PC-3 (cell line): Measurements from ENCODE around the gene ATP5PD. TPM values are rescaled to one million over a fixed set of nuclear protein-coding genes. Genes with fewer than 3 reads are reported as not detected.

Experiments
- ATAC-seq: fragments of 200-7000 bp; cut with Tn5 transposase; 2 replicates; pipeline ENCODE4 v1.9.1; 2020; ENCODE audit warnings: mild to moderate bottlenecking, moderate library complexity
- BruUV-seq: library from RNA; stranded (reverse); fragments of 400-500 nt; replicated peaks from 2 replicates; lab custom pipeline; 2021; lab: Mats Ljungman, UMichigan
- CTCF ChIA-PET: fragments of 300-600 bp; sonication (Branson Sonifier 250); formaldehyde crosslinking; loops from one replicate; lab custom pipeline; 2022; ENCODE audit warnings: antibody characterized with exemption; lab: Charles Lee
- POLR2A ChIA-PET: fragments of 300-600 bp; sonication (Branson Sonifier 250); formaldehyde crosslinking; loops from one replicate; lab custom pipeline; 2022; ENCODE audit warnings: antibody characterized with exemption; ENCODE audit not compliant: unreplicated experiment; lab: Charles Lee
- DNase-seq: peaks from one replicate; pipeline ENCODE4 v3.0.0-alpha.2; 2015
- H2AFZ ChIP-seq: fragments of 300-600 bp; sonication (generic); 2 replicates; pipeline ENCODE4 v1.6.0; 2016; ENCODE audit warnings: antibody characterized with exemption, low read length
- H3F3A ChIP-seq: fragments of 300-600 bp; sonication (generic); one replicate; pipeline ENCODE4 v1.6.0; 2017; ENCODE audit warnings: antibody characterized with exemption, low read length, control low read depth, mild to moderate bottlenecking; ENCODE audit not compliant: unreplicated experiment
- H3K27ac ChIP-seq: fragments of 300-600 bp; sonication (generic); 2 replicates; pipeline ENCODE4 v1.5.1; 2016; ENCODE audit warnings: mild to moderate bottlenecking, low read length
- H3K27me3 ChIP-seq: fragments of 300-600 bp; sonication (generic); 2 replicates; pipeline ENCODE4 v1.6.1; 2016; ENCODE audit warnings: low read length, mixed read lengths
- H3K36me3 ChIP-seq: fragments of 300-600 bp; sonication (generic); 2 replicates; pipeline ENCODE4 v1.6.1; 2016; ENCODE audit warnings: low read depth, mixed run types, low read length, mixed read lengths
- H3K4me1 ChIP-seq: fragments of 300-600 bp; sonication (generic); 2 replicates; pipeline ENCODE4 v1.5.1; 2016; ENCODE audit warnings: low read length; ENCODE audit not compliant: insufficient read depth
- H3K4me2 ChIP-seq: fragments of 300-600 bp; sonication (generic); 2 replicates; pipeline ENCODE4 v1.6.0; 2016; ENCODE audit warnings: low read length
- H3K4me3 ChIP-seq: fragments of 300-600 bp; sonication (generic); 2 replicates; pipeline ENCODE4 v1.5.1; 2016; ENCODE audit warnings: mild to moderate bottlenecking, low read length, mixed read lengths
- H3K79me2 ChIP-seq: fragments of 300-600 bp; sonication (generic); 2 replicates; pipeline ENCODE4 v1.6.1; 2017; ENCODE audit warnings: low read length, mixed read lengths
- H3K9ac ChIP-seq: fragments of 300-600 bp; sonication (generic); 2 replicates; pipeline ENCODE4 v1.6.0; 2016; ENCODE audit warnings: mild to moderate bottlenecking, low read length
- H3K9me2 ChIP-seq: fragments of 300-600 bp; sonication (generic); replicated peaks from 2 replicates; pipeline ENCODE4 v1.6.1; 2016; ENCODE audit warnings: mixed run types, low read length, mixed read lengths
- H3K9me3 ChIP-seq: fragments of 300-600 bp; sonication (generic); 2 replicates; pipeline ENCODE4 v1.6.1; 2016; ENCODE audit warnings: low read length, mixed read lengths
- H4K20me1 ChIP-seq: fragments of 300-600 bp; sonication (generic); 2 replicates; pipeline ENCODE4 v1.6.1; 2016; ENCODE audit warnings: low read length, mixed read lengths
- CTCF ChIP-seq: fragments of 300-600 bp; sonication (generic); conservative IDR thresholded peaks from 2 replicates; pipeline ENCODE4 v1.5.1; 2017; ENCODE audit warnings: antibody characterized with exemption, low read depth, mild to moderate bottlenecking, low read length
- EZH2 ChIP-seq: fragments of 300-600 bp; sonication (generic); IDR thresholded peaks from one replicate; pipeline ENCODE4 v1.6.1; 2017; ENCODE audit warnings: antibody characterized with exemption, mild to moderate bottlenecking, low read length; ENCODE audit not compliant: unreplicated experiment
- EZH2phosphoT487 ChIP-seq: fragments of 300-600 bp; sonication (generic); IDR thresholded peaks from 2 replicates; pipeline ENCODE4 v1.6.1; 2018; ENCODE audit warnings: mild to moderate bottlenecking, antibody characterized with exemption, low read length, borderline replicate concordance
- intact Hi-C: fragments of 100-400 bp; cut with micrococcal nuclease; formaldehyde crosslinking; loops from 2 replicates; pipeline ENCODE4 v1.9.0; 2023
- total RNA-seq: library from RNA; depleted of rRNA; stranded (reverse); fragments of >200 nt; gene quantifications from 2 replicates; pipeline ENCODE4 v1.2.3, GENCODE V29; 2014

Gene ATP5PD
- total RNA-seq, 1 experiment from 2014 or later, result 361 TPM

- Histone ChIP-seq H3K27ac (no peak overlapping the region), H4K20me1 (no peaks in the 10 kb centered on the region), H3K4me2 (no peak overlapping the region), H3K9me2 (no peaks in the 10 kb centered on the region), H3K36me3 (no peaks in the 10 kb centered on the region), H3K79me2 (no peaks in the 10 kb centered on the region), H2AFZ (no peak overlapping the region), H3K9me3 (no peaks in the 10 kb centered on the region), H3F3A (no peaks in the 10 kb centered on the region), H3K4me3 (no peak overlapping the region), H3K27me3 (no peaks in the 10 kb centered on the region), H3K9ac (no peak overlapping the region), H3K4me1 (peaks cover 34% of the 10 kb centered on the region)
- CTCF ChIA-PET, result interaction anchor here (0.8 to 1.0 kb wide), 2 partner anchors 14 to 21 kb away, joined by 3 to 4 read pairs; no protein-coding TSS in a partner anchor
- intact Hi-C loops, result no loop called here
- ATAC-seq (no peak), DNase-seq (no peak)
- TF ChIP-seq EZH2 (no peak), EZH2phosphoT487 (no peak), CTCF (no peak)
- no TSS peak for BruUV-seq
- POLR2A ChIA-PET, result no interaction called here
Observed at GRCh38 chr17:75090871-75091854, 44.4 kb upstream of the ATP5PD start.

DNA sequence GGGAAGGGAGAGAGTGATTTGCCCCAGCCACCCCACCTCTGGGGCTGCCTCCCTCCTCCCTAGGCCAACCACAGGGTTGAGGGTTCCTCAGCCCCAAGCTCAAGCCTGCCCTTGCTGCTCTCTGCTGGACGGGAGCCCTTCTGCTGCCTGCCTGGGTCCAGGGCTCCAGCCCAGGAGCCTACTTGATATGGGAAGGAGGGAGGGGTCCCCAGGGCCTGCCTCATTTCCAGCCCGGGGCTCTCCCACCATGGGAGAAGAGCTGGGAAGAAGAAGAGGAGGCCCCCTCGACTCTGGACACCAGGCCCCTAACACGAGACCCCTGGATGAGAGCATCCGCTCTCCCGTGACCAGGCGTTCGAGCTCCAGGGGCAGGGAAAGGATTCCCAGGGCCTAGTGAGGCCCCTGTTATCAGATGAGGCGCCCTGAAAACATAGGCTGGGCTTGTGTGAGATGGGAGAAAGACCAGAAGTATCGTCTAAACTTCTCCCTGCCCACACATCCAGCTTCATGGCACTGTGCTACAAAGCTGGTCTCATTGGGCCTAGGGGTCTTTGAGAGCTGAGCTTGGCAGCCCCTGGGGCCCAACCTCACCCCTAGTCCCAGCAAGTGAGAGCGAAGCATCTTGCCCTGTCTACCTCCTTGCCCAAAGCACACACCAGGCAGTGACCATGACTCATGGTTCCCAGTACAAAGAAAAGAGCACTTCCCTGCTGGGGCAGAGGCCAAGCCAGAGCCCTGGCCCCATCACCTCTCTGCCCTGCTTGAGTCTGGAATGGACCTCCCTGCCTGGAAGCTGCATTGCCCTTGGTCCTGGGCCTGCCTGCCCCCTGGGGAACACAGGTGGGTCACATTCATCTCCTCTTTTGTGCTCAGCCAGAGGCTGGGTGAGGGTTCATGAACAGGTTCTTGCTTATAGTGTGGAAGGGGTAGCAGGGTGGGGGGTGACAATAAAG is 42.0 kb upstream of the ATP5PD start:
- no peaks in the 10 kb centered on the region for H4K20me1 ChIP-seq
- no peak overlapping the region for H3K4me3 ChIP-seq
- H3K79me2 ChIP-seq, result no peaks in the 10 kb centered on the region
- no peak overlapping the region for H3K27ac ChIP-seq
- no peak overlapping the region for H3K9ac ChIP-seq
- ChIA-PET POLR2A (interaction anchor here (0.5 kb wide), 1 partner anchor 216 kb away, joined by 46 read pairs; no protein-coding TSS in a partner anchor), CTCF (interaction anchor here (0.5 to 0.7 kb wide), 2 partner anchors 127 to 512 kb away, joined by 6 to 7 read pairs; no protein-coding TSS in a partner anchor)
- H3K36me3 ChIP-seq, result no peaks in the 10 kb centered on the region
- no peak overlapping the region; the same call in 1 of the 2 replicates for H3K4me2 ChIP-seq
- no peak for TF ChIP-seq EZH2
- TF ChIP-seq EZH2phosphoT487, result no peak
- no peak for TF ChIP-seq CTCF
- DNase-seq, result peak; percentile 65
- ATAC-seq, result peak; percentile 92
- H3K9me3 ChIP-seq, result no peaks in the 10 kb centered on the region
- no peaks in the 10 kb centered on the region for H3K27me3 ChIP-seq
- no peaks in the 10 kb centered on the region for H3F3A ChIP-seq
- intact Hi-C loops, result no loop called here
- H2AFZ ChIP-seq, result no peak overlapping the region; the same call in 1 of the 2 replicates
- no TSS peak for BruUV-seq
- no peaks in the 10 kb centered on the region for H3K9me2 ChIP-seq
- peaks cover 27% of the 10 kb centered on the region for H3K4me1 ChIP-seq
